Tibial nerve (tissue), 4 donors: ENCODE data around the gene CCDC85C. TPM values are rescaled to one million over a fixed set of nuclear protein-coding genes. Genes with fewer than 3 reads are reported as not detected.
A peak's percentile ranks its signal among the peaks of the same experiment; 100 is the strongest.

ENCODE experiments used
- DNase-seq, 2 donors: peaks; one replicate each; pipeline ENCODE4 v3.0.0-alpha.2; 2019; ENCODE audit warnings: low spot score in 2 of 2
- H3K27ac ChIP-seq, 4 donors: fragments of 200-600 bp; sonication (generic) in 3 of 4; one replicate each; pipeline ENCODE4 v1.5.1; 2017 to 2019; ENCODE audit warnings: mild to moderate bottlenecking in 1 of 4
- H3K27me3 ChIP-seq, 2 donors: fragments of 200-600 bp; sonication (generic) in 1 of 2; one replicate each; pipeline versions ENCODE4 v1.5.1 to v1.6.0; 2017 to 2019
- H3K36me3 ChIP-seq, 3 donors: fragments of 200-600 bp; sonication (generic); one replicate each; pipeline ENCODE4 v1.5.1; 2018 to 2019
- H3K4me1 ChIP-seq, 4 donors: fragments of 200-600 bp; sonication (generic) in 3 of 4; one replicate each; pipeline ENCODE4 v1.5.1; 2017 to 2019
- H3K4me3 ChIP-seq, 4 donors: fragments of 200-600 bp; sonication (generic) in 3 of 4; one replicate each; pipeline ENCODE4 v1.5.1; 2017 to 2019; ENCODE audit warnings: mild to moderate bottlenecking in 1 of 4, moderate library complexity in 1 of 4
- H3K9me3 ChIP-seq, 4 donors: fragments of 200-600 bp; sonication (generic) in 3 of 4; one replicate each; pipeline ENCODE4 v1.5.1; 2017 to 2019
- EP300 ChIP-seq, 2 donors: sonication (generic); formaldehyde crosslinking; IDR thresholded peaks; one replicate each; pipeline ENCODE4 v1.6.1; 2017; ENCODE audit warnings: antibody characterized with exemption in 2 of 2, mild to moderate bottlenecking in 1 of 2
- POLR2A ChIP-seq, 2 donors: fragments of 450-650 bp; IDR thresholded peaks; one replicate each; pipeline ENCODE4 v1.6.1; 2017; ENCODE audit warnings: antibody characterized with exemption in 2 of 2, mild to moderate bottlenecking in 2 of 2, moderate library complexity in 2 of 2
- WGBS, 2 donors: methylation state at CpG; one replicate each; pipeline ENCODE4 v1.1.5; 2018; 5-methylcytosine and 5-hydroxymethylcytosine counted together
- total RNA-seq, 4 donors: library from RNA; depleted of rRNA; stranded (reverse); fragments of >200 nt; gene quantifications; one replicate each; pipeline ENCODE4 v1.1.0, GENCODE V29; 2016
- TF ChIP-seq, protein P1 (sequence below), 5 experiments: fragments of 200-600 bp in 3 of 5; fragments of 450-650 bp in 2 of 5; sonication (generic) in 3 of 5; IDR thresholded peaks; one replicate each; pipeline ENCODE4 v1.5.1; 2016 to 2019; ENCODE audit warnings: antibody characterized with exemption in 5 of 5, mild to moderate bottlenecking in 3 of 5, moderate library complexity in 2 of 5

The CCDC85C gene
- total RNA-seq, 4 donors from 2014 or later: 0.60 to 4.6 (median 1.8) TPM

- Histone ChIP-seq H3K27ac (peak overlapping the region in 1 of 4 donors; percentile 72), H3K27me3 (no peaks in the 10 kb centered on the region), H3K9me3 (no peaks in the 10 kb centered on the region), H3K36me3 (peaks cover 0 to 58% (median 6%) of the 10 kb centered on the region in 3 donors), H3K4me3 (no peak overlapping the region), H3K4me1 (peaks cover 0 to 39% (median 14%) of the 10 kb centered on the region in 4 donors)
- peak in 1 of 2 donors; percentile 11 for DNase-seq
- TF ChIP-seq, protein P1, sequence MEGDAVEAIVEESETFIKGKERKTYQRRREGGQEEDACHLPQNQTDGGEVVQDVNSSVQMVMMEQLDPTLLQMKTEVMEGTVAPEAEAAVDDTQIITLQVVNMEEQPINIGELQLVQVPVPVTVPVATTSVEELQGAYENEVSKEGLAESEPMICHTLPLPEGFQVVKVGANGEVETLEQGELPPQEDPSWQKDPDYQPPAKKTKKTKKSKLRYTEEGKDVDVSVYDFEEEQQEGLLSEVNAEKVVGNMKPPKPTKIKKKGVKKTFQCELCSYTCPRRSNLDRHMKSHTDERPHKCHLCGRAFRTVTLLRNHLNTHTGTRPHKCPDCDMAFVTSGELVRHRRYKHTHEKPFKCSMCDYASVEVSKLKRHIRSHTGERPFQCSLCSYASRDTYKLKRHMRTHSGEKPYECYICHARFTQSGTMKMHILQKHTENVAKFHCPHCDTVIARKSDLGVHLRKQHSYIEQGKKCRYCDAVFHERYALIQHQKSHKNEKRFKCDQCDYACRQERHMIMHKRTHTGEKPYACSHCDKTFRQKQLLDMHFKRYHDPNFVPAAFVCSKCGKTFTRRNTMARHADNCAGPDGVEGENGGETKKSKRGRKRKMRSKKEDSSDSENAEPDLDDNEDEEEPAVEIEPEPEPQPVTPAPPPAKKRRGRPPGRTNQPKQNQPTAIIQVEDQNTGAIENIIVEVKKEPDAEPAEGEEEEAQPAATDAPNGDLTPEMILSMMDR (IDR thresholded peaks at IDR 0.05): no peak
- TF ChIP-seq POLR2A (IDR thresholded peaks at IDR 0.05) (no peak), EP300 (IDR thresholded peaks at IDR 0.05) (no peak)
- 88% methylated on average over 16 of the region's 16 CpGs for WGBS, 2 donors
These were observed 91.3 kb downstream of the CCDC85C start for GRCh38 chr14:99512571-99513182.

DNA sequence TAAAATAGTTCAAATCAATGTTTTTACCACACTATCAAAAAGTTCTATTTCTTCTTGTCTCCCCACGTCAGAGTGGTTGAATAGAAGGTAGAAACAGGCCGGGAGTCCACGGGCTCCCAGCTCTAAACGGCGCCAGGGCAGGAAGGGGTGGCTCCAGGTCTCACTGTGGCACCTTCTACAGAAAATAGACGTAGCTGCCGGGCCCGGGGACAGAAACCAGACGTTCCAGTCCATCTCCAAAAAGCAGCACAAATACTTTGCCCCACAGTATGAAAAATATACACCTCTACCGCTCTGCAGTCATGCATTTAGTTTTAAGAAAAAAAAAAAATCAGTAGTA lies 91.9 kb downstream of the CCDC85C start:
- H3K27me3 ChIP-seq: no peaks in the 10 kb centered on the region
- H3K4me3 ChIP-seq: no peak overlapping the region
- DNase-seq: no peak
- H3K27ac ChIP-seq: peak overlapping the region in 2 of 4 donors; percentile 72 to 74
- H3K36me3 ChIP-seq: peaks cover 0 to 64% (median 10%) of the 10 kb centered on the region in 3 donors
- TF ChIP-seq EP300 (IDR thresholded peaks at IDR 0.05) (no peak), POLR2A (IDR thresholded peaks at IDR 0.05) (no peak)
- TF ChIP-seq, protein P1 (IDR thresholded peaks at IDR 0.05): no peak
- peaks cover 0 to 39% (median 14%) of the 10 kb centered on the region in 4 donors for H3K4me1 ChIP-seq
- H3K9me3 ChIP-seq: no peaks in the 10 kb centered on the region
- 41 to 47% methylated on average over 10 of the region's 10 CpGs for WGBS, 2 donors

GRCh38 chr14:99511421-99512109 lies 92.4 kb downstream of the CCDC85C start:
- Histone ChIP-seq H3K9me3 (no peaks in the 10 kb centered on the region), H3K36me3 (peaks cover 0 to 69% (median 10%) of the 10 kb centered on the region in 3 donors), H3K4me1 (peaks cover 0 to 39% (median 14%) of the 10 kb centered on the region in 4 donors), H3K27ac (peak overlapping the region in 3 of 4 donors; percentile 18 to 74 (median 72)), H3K4me3 (no peak overlapping the region), H3K27me3 (no peaks in the 10 kb centered on the region)
- DNase-seq: peak in 1 of 2 donors; percentile 53
- 35 to 36% methylated on average over 11 to 12 of the region's 12 CpGs for WGBS, 2 donors
- no peak for TF ChIP-seq POLR2A (IDR thresholded peaks at IDR 0.05)
- TF ChIP-seq EP300 (IDR thresholded peaks at IDR 0.05): no peak
- TF ChIP-seq, protein P1 (IDR thresholded peaks at IDR 0.05): no peak

DNA sequence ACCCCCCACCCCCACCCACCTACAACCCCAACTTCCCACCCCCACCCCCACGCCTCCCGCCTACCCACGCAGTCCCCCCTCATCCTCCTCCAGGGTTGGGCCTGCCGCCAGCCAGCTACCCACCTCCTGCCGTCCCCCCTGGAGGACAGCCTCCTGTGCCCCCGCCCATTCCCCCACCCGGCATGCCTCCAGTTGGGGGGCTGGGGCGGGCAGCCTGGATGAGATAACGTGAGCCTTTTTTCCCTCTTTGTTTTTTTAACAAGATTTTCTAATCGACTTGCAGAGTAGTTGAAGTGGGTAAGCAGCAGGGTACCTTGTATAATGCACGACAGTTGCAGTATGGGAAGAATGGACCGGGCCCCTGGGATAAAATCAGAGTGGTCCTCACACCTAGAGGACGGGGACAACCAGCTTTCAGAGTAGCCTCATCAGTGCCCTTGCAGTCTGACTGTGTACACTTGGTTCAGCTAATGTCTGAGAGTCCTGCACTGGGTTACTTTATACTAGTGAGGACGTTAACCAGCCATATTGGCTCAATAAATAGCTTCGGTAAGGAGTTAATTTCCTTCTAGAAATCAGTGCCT lies 93.4 kb downstream of the CCDC85C start:
- TF ChIP-seq POLR2A (IDR thresholded peaks at IDR 0.05) (no peak), EP300 (IDR thresholded peaks at IDR 0.05) (no peak)
- TF ChIP-seq, protein P1 (IDR thresholded peaks at IDR 0.05): no peak
- H3K9me3 ChIP-seq: no peaks in the 10 kb centered on the region
- H3K4me3 ChIP-seq: no peak overlapping the region
- no peaks in the 10 kb centered on the region for H3K27me3 ChIP-seq
- DNase-seq: no peak
- peak overlapping the region in 3 of 4 donors; percentile 18 to 74 (median 65) for H3K27ac ChIP-seq
- H3K36me3 ChIP-seq: peaks cover 0 to 73% (median 10%) of the 10 kb centered on the region in 3 donors
- peaks cover 0 to 39% (median 14%) of the 10 kb centered on the region in 4 donors for H3K4me1 ChIP-seq
- 53 to 60% methylated on average over 12 to 13 of the region's 15 CpGs for WGBS, 2 donors
